Measurements from ENCODE around the gene RBP3. TPM values are rescaled to one million over a fixed set of nuclear protein-coding genes. Genes with fewer than 3 reads are reported as not detected.

Gene RBP3
- total and polyA plus RNA-seq, 2 donors (not counting 1 experiment from before 2014, with no cell fraction given) = not detected

DNA sequence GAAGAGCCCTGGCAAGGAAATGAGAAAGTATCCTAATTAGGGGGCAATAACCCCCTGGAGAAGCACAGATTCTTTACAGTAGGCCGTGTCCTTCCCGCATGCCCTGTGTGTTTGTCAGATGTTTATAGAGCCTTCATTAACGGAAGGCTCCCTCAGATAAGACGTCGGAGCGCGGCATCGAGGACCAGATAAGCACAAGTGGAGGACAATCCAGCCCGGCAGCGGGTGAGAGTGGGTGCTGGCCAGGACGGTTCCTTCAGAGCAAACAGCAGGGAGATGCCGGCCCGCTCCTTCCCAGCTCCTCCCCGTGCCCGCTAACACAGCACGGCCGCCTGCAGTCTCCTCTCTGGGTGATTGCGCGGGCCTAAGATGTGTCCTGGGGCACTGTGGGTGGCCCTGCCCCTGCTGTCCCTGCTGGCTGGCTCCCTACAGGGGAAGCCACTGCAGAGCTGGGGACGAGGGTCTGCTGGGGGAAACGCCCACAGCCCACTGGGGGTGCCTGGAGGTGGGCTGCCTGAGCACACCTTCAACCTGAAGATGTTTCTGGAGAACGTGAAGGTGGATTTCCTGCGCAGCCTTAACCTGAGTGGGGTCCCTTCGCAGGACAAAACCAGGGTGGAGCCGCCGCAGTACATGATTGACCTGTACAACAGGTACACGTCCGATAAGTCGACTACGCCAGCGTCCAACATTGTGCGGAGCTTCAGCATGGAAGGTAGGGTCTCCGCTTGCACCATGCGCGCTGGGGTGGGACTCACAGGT is 25.7 kb upstream of the RBP3 start, which contains the start of gene GDF2:
TSS of gene GDF2 (plus strand) at position 155 of the 762 bp plus-strand sequence. CDS start at position 370, 215 bp downstream.
- Histone ChIP-seq H3K27me3 (ENCODE audit: control insufficient read depth, insufficient read depth, low read length) (peaks cover 12% of the 10 kb centered on the region), H3K4me1 (ENCODE audit: control insufficient read depth, extremely low read depth, insufficient read depth, low read length) (no peaks in the 10 kb centered on the region), H3K9ac (ENCODE audit: insufficient read depth, low read length) (no peak within 1 kb of the TSS), H3K4me3 (replicated peaks in 1 of 4; ENCODE audit: control extremely low read depth in 1 of 4, insufficient read depth in 1 of 4, low read depth in 3 of 4, low read length in 4 of 4) (no peak within 1 kb of the TSS), H4K20me1 (ENCODE audit: control insufficient read depth, extremely low read depth, insufficient read depth, low read length) (no peaks in the 10 kb centered on the region), H3K79me2 (ENCODE audit: control insufficient read depth, insufficient read depth, low read length) (no peaks in the 10 kb centered on the region), H3K4me2 (ENCODE audit: extremely low read depth, insufficient read depth, low read length) (no peak within 1 kb of the TSS), H2AFZ (ENCODE audit: low read length) (no peak within 1 kb of the TSS), H3K36me3 (ENCODE audit: control insufficient read depth, insufficient read depth, low read length) (no peaks in the 10 kb centered on the region), H3K9me3 (ENCODE audit: control insufficient read depth, insufficient read depth, low read depth, low read length) (no peaks in the 10 kb centered on the region), H3K27ac (ENCODE audit: insufficient read depth, low read length) (no peak within 1 kb of the TSS)
- no peak for DNase-seq (ENCODE audit: low read depth in 2 of 2)
- TF ChIP-seq, protein P1, sequence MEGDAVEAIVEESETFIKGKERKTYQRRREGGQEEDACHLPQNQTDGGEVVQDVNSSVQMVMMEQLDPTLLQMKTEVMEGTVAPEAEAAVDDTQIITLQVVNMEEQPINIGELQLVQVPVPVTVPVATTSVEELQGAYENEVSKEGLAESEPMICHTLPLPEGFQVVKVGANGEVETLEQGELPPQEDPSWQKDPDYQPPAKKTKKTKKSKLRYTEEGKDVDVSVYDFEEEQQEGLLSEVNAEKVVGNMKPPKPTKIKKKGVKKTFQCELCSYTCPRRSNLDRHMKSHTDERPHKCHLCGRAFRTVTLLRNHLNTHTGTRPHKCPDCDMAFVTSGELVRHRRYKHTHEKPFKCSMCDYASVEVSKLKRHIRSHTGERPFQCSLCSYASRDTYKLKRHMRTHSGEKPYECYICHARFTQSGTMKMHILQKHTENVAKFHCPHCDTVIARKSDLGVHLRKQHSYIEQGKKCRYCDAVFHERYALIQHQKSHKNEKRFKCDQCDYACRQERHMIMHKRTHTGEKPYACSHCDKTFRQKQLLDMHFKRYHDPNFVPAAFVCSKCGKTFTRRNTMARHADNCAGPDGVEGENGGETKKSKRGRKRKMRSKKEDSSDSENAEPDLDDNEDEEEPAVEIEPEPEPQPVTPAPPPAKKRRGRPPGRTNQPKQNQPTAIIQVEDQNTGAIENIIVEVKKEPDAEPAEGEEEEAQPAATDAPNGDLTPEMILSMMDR (conservative IDR thresholded peaks at IDR 0.05 in 1 of 2, IDR thresholded peaks at IDR 0.05 in 1 of 2; ENCODE audit: low read depth in 1 of 2, low read length in 2 of 2) = no peak
- no peak for TF ChIP-seq EZH2 (IDR thresholded peaks at IDR 0.05; ENCODE audit: low read length, missing control alignments)

DNA sequence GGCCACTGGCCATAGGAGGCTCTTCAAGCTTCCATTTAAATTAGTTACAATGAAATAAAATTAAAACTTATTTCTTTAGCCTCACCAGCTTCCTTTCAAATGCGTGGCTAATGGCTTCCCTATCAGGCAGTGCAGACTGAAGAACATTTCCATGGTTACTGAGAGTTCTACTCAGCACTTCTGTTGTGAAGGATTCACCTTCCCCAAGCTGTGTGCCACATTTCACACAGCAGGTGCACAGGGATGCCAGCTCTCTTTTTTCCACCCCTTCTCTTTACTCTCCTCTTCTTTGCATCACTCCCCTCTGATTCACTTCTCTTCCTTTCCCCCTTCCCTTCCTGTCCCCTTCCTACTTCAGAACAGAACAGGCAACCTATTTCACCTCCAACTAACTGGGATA is 25.1 kb upstream of the RBP3 start:
- peaks cover 12% of the 10 kb centered on the region for H3K27me3 ChIP-seq (ENCODE audit: control insufficient read depth, insufficient read depth, low read length)
- no peak overlapping the region for H3K27ac ChIP-seq (ENCODE audit: insufficient read depth, low read length)
- H3K4me1 ChIP-seq (ENCODE audit: control insufficient read depth, extremely low read depth, insufficient read depth, low read length) = no peaks in the 10 kb centered on the region
- H3K4me2 ChIP-seq (ENCODE audit: extremely low read depth, insufficient read depth, low read length) = no peak overlapping the region
- TF ChIP-seq EZH2 (IDR thresholded peaks at IDR 0.05; ENCODE audit: low read length, missing control alignments) = no peak
- TF ChIP-seq, protein P1 (conservative IDR thresholded peaks at IDR 0.05 in 1 of 2, IDR thresholded peaks at IDR 0.05 in 1 of 2; ENCODE audit: low read depth in 1 of 2, low read length in 2 of 2) = no peak
- no peaks in the 10 kb centered on the region for H3K9me3 ChIP-seq (ENCODE audit: control insufficient read depth, insufficient read depth, low read depth, low read length)
- no peaks in the 10 kb centered on the region for H3K36me3 ChIP-seq (ENCODE audit: control insufficient read depth, insufficient read depth, low read length)
- no peak for DNase-seq (ENCODE audit: low read depth in 2 of 2)
- no peak overlapping the region for H3K4me3 ChIP-seq (replicated peaks in 1 of 4; ENCODE audit: control extremely low read depth in 1 of 4, insufficient read depth in 1 of 4, low read depth in 3 of 4, low read length in 4 of 4)
- H3K9ac ChIP-seq (ENCODE audit: insufficient read depth, low read length) = no peak overlapping the region
- no peak overlapping the region for H2AFZ ChIP-seq (ENCODE audit: low read length)
- no peaks in the 10 kb centered on the region for H3K79me2 ChIP-seq (ENCODE audit: control insufficient read depth, insufficient read depth, low read length)
- H4K20me1 ChIP-seq (ENCODE audit: control insufficient read depth, extremely low read depth, insufficient read depth, low read length) = no peaks in the 10 kb centered on the region

DNA sequence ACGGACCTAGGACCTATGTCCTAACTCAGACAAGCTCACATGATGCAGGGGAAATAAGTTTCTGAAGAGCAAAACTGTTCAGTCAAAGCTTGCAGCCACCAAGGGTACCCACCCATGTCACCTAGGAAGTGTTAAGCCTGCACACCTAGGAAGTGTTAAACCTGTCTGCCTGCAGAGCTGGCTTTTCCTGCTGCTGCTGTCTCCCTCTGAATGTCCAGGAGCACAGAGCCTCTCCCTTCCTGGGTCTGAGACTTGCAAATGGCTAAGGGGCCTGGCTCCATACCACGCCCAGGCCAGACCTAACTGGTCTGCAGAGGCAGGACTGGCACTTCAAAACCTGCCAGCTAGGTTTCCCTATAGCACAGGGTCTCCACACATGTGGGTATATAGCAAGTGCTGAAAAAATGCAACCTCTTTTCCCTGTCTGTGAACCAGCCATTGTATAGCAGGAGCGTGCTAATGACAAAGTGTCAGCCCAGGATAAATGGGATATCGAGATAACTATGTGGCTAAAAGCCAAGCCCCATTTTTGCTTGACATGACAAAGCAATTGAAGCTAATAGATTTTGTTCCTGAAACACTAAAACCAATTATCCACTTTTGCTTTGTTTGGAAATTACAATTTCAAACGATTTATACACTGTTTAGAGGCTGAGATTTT is 24.4 kb upstream of the RBP3 start:
- Histone ChIP-seq H3K36me3 (ENCODE audit: control insufficient read depth, insufficient read depth, low read length) (no peaks in the 10 kb centered on the region), H3K9me3 (ENCODE audit: control insufficient read depth, insufficient read depth, low read depth, low read length) (no peaks in the 10 kb centered on the region), H3K79me2 (ENCODE audit: control insufficient read depth, insufficient read depth, low read length) (no peaks in the 10 kb centered on the region), H3K27ac (ENCODE audit: insufficient read depth, low read length) (no peak overlapping the region), H2AFZ (ENCODE audit: low read length) (no peak overlapping the region), H4K20me1 (ENCODE audit: control insufficient read depth, extremely low read depth, insufficient read depth, low read length) (no peaks in the 10 kb centered on the region), H3K9ac (ENCODE audit: insufficient read depth, low read length) (no peak overlapping the region), H3K4me3 (replicated peaks in 1 of 4; ENCODE audit: control extremely low read depth in 1 of 4, insufficient read depth in 1 of 4, low read depth in 3 of 4, low read length in 4 of 4) (no peak overlapping the region), H3K4me1 (ENCODE audit: control insufficient read depth, extremely low read depth, insufficient read depth, low read length) (no peaks in the 10 kb centered on the region), H3K4me2 (ENCODE audit: extremely low read depth, insufficient read depth, low read length) (no peak overlapping the region), H3K27me3 (ENCODE audit: control insufficient read depth, insufficient read depth, low read length) (peaks cover 12% of the 10 kb centered on the region)
- TF ChIP-seq, protein P1 (conservative IDR thresholded peaks at IDR 0.05 in 1 of 2, IDR thresholded peaks at IDR 0.05 in 1 of 2; ENCODE audit: low read depth in 1 of 2, low read length in 2 of 2) = no peak
- no peak for TF ChIP-seq EZH2 (IDR thresholded peaks at IDR 0.05; ENCODE audit: low read length, missing control alignments)
- no peak for DNase-seq (ENCODE audit: low read depth in 2 of 2)

Data from fibroblast of lung (primary cell).